Embryonic facial prominence (tissue), 1 donor: Measurements from ENCODE around the gene CSF1.

ENCODE experiments used
- DNase-seq: peaks from one replicate; pipeline ENCODE4 v3.0.0-alpha.2; 2016; ENCODE audit errors: extremely low spot score

Gene CSF1

GRCh38 chr1:109882288-109883245 is 28.1 kb upstream of the CSF1 start:
- no peak for DNase-seq

GRCh38 chr1:109883248-109883955 is 27.2 kb upstream of the CSF1 start:
- DNase-seq, result no peak

- no peak for DNase-seq
These were observed 26.3 kb upstream of the CSF1 start for GRCh38 chr1:109884242-109884891.

- no peak for DNase-seq
These were observed 25.1 kb upstream of the CSF1 start for GRCh38 chr1:109885589-109885988.

GRCh38 chr1:109886827-109887226 is 23.8 kb upstream of the CSF1 start:
- no peak for DNase-seq

- no peak for DNase-seq
These were observed 23.4 kb upstream of the CSF1 start for GRCh38 chr1:109887271-109887670.

- DNase-seq, result no peak
These were observed 22.8 kb upstream of the CSF1 start for GRCh38 chr1:109887884-109888283.

GRCh38 chr1:109889094-109889493 is 21.6 kb upstream of the CSF1 start:
- DNase-seq, result no peak

- DNase-seq, result no peak
These were observed 20.3 kb upstream of the CSF1 start for GRCh38 chr1:109890115-109890953.

- DNase-seq, result no peak
These were observed 18.7 kb upstream of the CSF1 start for GRCh38 chr1:109891930-109892329.

- no peak for DNase-seq
These were observed 17.9 kb upstream of the CSF1 start for GRCh38 chr1:109892561-109893368.

- DNase-seq, result no peak
These were observed 17.0 kb upstream of the CSF1 start for GRCh38 chr1:109893532-109894171.

GRCh38 chr1:109894823-109895719 is 15.6 kb upstream of the CSF1 start:
- DNase-seq, result no peak

- no peak for DNase-seq
These were observed 14.7 kb upstream of the CSF1 start for GRCh38 chr1:109895720-109896504.

- DNase-seq, result no peak
These were observed 14.0 kb upstream of the CSF1 start for GRCh38 chr1:109896681-109897080.

- DNase-seq, result no peak
These were observed 13.2 kb upstream of the CSF1 start for GRCh38 chr1:109897259-109897955.

- no peak for DNase-seq
These were observed 11.8 kb upstream of the CSF1 start for GRCh38 chr1:109898842-109899241.

GRCh38 chr1:109901141-109901523 is 9.5 kb upstream of the CSF1 start:
- DNase-seq, result no peak
